Stimulated activated CD8-positive, alpha-beta memory T cell treated with anti-CD3 and anti-CD28 coated beads, Interleukin-15, amount 100 ng/mL, for 1 hour (primary cell): ENCODE measurements around the gene GSS.

Experiments used
- DNase-seq: peaks from one replicate; pipeline ENCODE4 v3.0.0-alpha.2; 2020; ENCODE audit warnings: low read depth

Gene GSS

DNA sequence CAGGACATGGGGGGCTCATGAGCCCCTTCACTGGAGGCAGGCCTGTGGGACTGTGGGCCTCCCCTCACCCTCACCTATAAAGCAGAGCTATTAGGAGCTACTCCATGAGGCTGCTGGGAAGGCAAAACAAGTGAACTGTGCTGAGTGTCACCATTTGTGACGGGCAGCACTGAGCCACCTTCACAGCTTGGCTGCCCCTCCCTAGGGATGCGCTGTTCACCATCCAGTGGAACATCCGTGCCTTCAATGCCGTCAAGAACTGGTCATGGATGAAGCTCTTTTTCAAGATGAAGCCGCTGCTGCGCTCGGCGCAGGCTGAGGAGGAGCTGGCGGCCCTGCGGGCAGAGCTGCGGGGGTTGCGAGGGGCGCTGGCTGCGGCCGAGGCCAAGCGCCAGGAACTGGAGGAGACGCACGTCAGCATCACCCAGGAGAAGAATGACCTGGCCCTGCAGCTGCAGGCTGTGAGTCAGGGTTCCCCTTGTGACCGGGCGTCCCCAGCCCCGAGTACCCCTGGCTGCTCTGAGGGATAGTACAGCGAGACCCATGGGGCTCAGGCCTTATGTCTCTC lies 38.4 kb upstream of the GSS start:
- no peak for DNase-seq

DNA sequence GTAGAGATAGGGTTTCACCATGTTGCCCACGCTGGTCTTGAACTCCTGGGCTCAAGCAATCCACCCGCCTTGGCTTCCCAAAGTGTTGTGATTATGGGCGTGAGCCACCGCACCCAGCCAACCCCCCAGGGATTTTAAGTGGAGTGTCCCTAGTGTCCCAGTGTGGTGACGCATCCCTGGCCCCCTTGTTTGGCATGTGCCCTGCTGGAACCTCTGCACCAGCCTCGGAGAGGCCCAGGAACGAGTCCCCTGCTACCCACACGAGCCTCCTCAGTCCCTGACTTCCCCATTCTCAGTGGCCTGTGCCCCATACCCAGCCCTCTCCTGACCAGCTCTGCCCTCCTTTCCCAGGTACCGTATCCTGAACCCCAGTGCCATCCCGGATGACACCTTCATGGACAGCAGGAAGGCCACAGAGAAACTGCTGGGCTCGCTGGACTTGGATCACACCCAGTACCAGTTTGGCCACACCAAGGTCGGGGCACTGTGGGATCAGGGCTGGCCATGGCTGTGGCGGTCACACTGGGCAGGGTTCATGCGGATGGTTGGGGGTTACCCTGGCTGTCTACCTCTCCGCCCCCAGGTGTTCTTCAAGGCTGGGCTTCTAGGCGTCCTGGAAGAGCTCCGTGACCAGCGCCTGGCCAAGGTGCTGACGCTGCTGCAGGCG lies 37.3 kb upstream of the GSS start:
- DNase-seq, result no peak

DNA sequence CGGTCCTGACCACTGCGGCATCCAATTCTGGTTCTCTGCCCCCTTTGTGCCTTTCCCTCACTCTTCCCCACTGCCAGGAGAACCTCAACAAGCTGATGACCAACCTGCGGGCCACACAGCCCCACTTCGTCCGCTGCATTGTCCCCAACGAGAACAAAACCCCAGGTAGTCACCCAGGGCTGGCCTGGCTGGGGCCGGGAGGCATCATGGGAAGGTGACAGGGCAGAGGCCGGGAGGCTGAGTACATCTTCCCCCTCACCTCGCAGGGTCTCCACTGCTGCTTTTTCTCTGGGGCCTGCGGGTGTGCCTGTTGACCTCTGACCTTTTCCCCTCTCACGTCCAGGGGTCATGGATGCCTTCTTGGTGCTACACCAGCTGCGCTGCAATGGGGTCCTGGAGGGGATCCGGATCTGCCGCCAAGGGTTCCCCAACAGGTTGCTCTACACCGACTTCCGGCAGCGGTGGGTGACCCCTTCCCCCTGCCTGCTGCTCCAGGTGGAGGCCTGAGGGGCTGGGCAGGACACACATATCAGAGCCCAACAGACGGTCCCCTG lies 35.1 kb upstream of the GSS start:
- no peak for DNase-seq

DNA sequence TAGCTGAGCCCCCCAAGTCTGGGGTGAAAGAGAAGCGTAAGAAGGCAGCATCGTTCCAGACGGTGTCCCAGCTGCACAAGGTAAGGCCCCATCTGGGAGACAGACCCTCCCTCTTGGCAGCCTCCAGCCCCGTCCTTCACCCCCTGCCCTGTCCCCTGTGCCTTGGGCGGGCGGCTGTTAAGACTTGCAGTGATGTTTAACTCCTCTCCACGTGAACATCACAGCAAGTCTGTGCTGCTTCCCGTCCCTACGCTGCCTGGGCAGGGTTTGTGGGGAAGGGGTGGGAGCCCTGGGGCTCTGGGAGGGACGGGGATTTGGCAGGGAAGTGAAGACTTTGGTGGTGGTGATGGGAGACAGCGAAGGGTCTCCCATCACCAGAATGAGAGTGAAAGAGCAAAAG lies 34.6 kb upstream of the GSS start:
- DNase-seq, result no peak

DNA sequence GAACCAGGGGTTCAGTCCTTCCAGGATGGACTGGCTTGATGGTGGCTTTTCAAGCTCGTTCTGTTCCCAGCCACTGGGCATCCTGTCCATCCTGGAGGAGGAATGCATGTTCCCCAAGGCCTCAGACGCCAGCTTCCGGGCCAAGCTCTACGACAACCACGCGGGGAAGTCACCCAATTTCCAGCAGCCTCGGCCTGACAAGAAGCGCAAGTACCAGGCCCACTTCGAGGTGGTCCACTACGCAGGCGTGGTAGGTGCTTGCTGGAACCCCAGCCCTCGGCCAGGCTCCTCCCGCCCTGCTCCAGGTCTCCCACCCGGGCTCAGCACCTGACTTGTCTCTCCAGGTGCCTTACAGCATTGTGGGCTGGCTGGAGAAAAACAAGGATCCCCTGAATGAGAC lies 34.1 kb upstream of the GSS start:
- DNase-seq, result no peak

DNA sequence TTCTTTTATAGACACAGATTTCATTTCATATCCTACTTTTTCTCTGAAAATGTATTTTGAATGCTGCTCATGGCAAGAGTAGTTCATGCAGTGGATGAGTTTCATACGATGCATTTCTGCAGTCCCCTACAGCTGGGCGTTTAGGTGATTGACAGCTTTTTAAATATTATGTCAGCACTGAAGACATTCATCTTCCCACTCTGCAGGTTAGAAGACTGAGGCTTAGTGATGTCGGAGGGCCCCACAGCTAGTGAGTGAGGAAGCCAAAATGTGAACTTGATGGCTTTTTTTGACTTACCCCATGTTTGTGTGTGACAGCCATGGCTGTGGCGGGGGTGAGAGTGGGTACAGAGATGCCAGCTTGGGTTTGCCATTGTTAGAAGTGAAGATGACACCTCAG lies 33.5 kb upstream of the GSS start:
- no peak for DNase-seq

DNA sequence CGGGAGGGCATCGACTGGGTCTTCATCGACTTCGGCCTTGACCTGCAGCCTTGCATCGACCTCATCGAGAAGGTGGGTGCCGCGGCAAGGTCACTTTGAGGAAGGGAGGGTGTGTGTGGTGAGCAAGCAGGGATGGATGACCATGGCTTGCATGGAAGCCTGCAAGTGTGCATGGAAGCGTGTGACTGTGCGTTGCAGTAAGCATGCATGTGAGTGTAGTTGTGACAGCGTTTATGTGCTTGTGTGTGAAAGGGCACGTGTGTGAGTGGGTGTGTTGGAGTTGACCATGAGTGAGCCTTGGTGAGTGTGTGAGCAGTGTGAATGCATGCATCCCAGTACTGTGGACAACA lies 32.6 kb upstream of the GSS start:
- no peak for DNase-seq

DNA sequence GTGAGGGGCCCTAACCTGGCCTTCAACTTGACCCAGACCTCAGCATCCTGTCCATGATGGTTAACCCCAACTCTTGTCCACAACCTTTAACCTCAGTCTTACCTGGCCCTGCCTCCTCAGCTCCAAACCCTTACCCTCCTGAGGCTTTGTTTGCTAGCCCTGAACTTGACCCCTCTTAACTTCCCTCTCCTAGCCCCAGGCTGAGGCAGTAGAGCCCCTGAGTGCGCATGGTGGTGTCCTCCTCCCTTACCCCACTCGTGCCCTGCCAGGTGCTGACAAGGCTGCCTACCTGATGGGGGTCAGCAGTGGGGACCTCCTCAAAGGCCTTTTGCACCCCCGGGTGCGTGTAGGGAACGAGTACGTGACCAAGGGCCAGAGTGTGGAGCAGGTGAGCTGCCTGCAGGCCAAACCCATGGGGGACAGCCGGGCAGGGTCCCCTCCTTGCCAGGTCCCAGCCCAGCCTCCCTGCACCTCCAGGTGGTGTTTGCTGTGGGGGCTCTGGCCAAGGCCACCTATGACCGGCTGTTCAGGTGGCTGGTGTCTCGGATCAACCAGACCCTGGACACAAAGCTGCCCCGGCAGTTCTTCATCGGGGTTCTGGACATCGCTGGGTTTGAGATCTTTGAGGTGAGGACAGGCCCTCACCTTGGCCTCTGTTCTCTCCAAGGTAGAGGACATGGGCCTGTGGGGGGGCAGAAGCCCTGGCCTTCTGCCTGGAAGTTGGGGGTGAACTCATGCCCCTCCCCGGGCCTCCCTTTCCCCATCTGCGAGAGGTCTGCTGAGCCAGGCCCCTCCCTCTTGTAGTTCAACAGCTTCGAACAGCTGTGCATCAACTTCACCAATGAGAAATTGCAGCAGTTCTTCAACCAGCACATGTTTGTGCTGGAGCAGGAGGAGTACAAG lies 31.9 kb upstream of the GSS start:
- DNase-seq, result no peak

DNA sequence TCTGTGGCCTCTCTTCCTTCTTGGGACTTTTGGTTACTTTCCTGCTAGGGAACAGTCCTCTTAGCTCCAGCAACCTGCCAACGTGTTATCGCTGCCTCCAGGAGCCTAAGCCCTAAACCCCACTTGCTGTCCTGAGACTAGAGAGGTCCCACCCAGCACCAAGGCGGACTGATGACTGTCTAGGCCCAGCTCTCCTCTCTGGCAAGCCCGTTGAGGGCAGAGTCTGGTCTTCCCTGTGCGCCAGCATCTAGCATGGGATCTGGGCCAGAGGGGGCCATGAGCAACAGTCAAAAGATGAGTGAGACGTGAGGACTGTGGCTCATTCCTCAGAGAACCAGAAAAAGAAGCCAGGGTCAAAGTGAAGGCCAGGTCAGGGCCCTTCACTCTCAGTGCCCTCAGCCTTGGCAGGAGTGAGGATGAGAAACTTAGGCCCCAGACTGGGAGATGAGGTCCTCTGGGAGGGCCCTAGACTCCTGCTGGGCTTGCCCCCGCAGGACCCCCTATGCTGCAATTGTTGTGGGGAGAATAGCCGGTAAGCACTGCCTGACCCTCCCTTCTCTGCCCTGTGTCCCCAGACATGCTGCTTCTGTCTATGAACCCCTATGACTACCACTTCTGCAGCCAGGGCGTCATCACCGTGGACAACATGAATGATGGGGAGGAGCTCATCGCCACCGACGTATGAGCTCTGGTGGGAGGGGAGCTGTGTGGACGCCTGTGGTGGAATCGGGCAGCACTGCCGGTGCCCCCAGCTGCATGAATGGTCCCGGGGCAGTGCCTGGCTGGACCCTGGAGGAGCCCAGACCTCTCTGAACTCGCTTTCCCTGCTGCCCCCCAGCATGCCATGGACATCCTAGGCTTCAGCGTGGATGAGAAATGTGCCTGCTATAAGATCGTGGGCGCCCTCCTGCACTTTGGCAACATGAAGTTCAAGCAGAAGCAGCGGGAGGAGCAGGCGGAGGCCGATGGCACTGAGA lies 31.0 kb upstream of the GSS start:
- no peak for DNase-seq

DNA sequence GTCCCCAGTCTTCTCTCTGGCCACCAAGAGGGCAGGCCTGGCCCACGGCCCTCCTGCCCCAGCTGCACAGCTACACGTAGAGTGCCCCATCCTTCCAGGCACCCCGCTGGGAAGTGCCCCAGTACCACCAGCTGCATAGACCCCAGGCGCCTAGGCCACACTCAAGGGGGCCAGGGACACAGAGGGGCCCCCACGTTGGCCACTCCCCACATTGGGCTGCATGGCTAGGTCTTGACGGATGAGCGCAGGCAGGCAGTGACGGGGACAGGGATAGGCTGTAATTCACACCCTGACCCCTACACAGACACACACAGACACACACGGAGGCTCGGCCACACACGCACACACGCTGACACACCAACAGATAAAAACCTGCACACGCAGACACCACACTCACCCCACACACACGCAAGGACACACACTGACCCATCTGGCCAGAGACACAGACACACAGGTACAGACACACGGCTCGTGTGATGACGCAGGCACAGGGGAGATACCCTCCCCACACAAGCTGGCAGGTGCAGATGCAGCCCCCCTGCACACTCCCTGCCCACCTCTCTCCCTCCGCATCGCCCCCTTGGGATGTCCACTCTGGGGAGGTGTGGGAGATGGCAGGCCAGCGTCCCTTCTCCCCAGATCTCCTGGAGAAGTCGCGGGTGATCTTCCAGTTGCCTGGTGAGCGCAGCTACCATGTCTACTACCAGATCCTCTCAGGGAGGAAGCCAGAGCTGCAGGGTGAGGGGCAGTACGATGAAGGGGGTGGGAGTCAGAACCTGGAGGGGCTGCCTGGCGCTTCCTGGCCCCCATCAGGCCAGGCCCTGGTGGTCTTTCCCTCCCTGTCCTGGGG lies 30.1 kb upstream of the GSS start:
- DNase-seq, result no peak

DNA sequence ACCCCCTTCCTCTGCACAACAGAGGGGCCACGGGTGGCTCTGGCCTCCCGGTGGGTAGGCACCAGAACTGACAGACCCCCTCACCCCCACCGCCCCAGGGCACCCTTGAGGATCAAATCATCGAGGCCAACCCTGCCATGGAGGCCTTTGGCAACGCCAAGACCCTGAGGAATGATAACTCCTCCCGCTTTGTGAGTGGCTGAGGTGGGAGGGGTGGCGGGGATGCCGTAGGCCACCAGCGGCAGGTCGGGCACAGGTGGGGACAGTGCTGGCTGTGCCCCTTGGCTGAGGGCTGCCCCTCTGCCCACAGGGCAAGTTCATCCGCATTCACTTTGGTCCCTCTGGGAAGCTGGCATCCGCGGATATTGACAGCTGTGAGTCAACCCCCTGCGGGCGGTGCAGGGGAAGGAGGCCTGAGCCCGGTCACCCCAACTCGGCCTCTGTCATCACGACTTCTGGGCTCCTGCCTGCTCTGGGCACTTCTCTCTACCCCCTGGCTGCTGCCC lies 29.2 kb upstream of the GSS start:
- no peak for DNase-seq

DNA sequence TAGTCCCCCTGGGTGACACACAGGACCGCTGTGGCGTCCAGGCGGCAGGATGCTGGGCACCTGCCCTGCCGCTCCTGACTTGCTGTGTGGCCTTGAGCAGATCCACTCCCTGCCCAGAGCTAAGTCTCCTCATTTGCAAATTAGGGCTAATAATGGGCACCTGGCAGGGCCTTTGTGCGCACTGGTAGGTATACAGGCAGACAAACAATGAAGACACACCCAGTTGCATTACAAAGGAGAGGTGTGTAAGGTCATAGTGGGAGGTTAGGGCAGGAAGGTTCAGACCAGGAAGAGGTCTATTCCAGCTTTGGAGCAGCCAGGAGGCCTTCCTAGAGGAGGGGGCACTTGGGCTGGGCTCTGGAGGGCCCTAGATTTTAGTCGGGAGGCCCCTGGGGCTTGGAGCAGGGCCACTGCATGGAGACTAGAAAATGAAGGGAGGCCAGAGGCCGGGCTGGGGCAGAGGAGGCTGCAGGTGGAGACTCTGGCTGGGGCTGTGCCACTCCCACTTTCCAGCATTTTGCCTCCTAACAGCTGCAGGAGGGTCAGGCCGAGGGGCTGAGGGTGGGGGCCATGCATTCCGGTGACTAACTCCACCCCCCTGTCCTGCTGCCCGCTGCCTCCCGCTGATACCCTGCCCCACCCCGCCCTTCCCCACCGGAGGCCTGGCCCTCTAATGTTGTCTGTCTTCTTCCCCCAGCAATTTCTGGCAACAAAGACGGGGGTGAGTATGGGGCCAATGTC lies 28.6 kb upstream of the GSS start:
- DNase-seq, result no peak

DNA sequence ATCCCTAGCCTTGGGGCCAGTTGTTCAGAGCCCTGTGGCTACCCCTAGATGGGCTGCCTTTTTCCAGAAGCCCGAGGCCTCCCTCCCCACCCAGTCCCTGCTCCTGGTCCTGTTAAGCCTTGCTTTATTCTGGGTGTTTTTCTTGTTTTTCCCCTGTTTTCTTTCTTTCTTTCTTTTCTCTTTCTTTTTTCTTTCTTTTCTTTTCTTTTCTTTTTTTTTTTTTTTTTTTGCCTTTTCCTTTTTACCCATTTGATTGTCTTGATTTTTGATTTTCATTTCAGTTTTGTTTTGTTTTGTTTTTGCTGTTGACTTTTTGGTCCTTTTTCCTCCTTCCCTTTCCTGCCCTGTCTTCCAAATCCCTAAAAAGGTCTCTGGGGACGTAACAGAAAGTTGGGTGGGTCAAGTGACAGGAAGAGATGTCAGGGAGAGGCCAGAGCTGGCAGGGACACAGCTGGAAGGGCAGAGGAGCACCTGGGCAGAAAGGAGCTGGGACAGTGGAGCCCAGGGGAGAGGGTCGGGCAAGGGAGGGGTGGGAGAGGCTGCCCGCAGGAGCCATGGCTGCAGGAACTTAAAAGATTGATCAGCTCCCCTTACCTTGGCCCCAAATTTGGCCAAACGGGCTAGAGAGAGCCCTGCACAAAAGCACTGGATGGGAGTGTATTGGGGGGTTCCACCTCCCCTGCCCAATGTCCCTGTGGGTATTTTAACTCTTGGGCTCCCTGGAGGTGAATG lies 27.6 kb upstream of the GSS start:
- no peak for DNase-seq

DNA sequence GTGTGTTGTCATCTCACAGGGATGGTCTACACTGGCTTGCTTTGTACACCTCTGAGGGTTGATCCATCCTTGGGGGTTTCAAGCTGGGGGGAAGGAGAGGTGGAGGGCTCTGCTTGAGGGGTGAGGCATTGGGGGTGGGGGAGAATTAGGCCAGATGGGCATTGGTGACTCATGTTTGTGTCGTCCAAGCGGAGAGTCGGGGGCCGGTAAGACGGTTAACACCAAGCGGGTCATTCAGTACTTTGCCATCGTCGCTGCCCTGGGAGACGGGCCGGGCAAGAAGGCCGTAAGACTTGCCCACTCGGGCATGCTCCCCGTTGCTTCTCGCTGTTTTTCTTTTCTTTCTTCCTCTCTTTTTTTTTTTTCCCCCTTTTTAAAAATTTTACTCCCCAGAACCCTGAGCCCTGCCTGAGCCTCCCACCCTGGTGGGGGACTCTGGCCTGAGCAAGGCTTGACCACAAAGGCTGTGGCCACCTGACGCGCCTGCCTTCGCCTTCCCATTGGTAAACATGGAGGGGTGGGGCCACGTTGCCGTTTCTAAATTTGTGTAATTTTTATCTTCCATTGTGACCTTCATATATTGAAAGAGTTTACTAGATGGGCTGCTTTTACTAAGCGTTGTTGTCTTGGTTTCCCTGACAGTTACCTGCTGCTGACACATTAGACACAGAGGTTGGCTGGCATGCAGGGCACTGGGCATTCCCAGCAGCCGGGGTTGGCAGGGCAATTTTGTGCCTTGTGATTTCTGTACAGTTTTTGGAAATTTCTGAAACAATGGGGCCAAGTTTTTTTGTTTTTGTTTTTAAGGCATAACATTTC lies 26.9 kb upstream of the GSS start:
- DNase-seq, result no peak

DNA sequence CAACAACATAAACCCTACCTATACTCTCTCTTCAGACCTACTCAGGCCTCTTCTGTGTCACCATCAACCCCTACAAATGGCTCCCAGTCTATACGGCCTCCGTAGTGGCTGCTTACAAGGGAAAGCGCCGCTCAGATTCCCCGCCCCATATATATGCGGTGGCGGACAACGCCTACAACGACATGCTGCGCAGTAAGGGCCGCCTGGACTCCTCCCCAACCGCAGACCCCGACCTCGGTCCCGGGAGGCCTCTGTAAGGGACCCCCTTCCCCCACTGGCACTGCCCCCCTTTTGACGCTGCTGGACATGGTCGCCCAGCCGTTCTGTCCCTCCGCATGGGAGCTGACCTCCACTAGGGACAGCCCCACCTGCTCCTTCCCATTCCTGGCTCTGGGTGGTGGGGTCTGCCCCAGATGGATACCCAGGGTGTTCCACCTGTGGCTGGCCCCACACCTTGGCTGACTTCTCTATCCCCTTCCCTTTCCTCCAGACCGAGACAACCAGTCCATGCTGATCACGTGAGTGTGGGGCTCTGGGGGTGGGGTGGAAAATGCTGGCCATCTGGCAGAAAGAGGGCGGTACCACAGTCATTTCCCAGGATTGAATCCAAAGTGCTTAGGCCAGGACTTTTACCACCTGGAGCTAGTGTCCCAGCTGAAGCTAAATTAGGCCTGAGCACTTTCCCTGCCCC lies 25.1 kb upstream of the GSS start:
- no peak for DNase-seq

DNA sequence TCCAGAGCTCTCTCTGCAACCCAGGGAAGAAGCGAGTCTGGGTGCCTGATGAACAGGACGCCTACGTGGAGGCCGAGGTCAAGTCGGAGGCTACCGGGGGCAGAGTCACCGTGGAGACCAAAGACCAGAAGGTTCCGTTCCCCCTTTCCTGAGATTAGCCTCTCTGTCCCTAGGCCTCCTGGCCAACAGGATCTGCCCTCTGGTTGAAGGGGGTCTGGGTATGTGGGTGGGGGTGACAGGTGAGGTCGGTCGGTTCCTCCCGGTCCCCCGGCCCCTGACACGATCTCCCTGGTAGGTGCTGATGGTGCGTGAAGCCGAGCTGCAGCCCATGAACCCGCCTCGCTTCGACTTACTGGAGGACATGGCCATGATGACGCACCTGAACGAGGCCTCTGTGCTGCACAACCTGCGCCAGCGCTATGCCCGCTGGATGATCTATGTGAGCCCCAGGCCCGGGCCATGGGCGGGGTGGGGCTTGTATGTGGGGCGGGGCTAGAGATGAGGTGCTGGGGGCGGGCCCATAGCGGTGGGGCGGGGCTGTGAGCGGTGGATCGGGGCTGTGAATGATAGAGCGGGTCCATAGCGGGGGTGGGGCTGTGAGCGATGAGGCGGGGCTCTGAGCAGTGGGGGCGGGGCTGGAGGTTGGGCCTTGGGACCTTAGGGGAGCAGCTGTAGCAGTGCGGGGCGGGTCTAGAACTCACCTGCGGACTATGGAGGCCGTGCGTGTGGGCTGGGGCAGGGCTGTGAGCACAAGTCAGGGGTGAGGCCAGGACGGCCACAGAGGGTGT lies 24.0 kb upstream of the GSS start:
- no peak for DNase-seq
